Stimulated activated CD4-positive, alpha-beta T cell treated with anti-CD3 and anti-CD28 coated beads, TNF-alpha, amount 100 ng/mL, for 4 hours (primary cell): ENCODE data around the gene CCR6.

Source experiments
- DNase-seq, 3 experiments: peaks; one replicate each; pipeline ENCODE4 v3.0.0-alpha.2; 2020; ENCODE audit warnings: low read depth in 3 of 3

The CCR6 gene

GRCh38 chr6:167119670-167120582 is 3.0 kb upstream of the CCR6 start:
- no peak for DNase-seq

- no peak for DNase-seq
Measured at GRCh38 chr6:167120583-167120903, 2.4 kb upstream of the CCR6 start.

GRCh38 chr6:167121335-167121841 is 1.5 kb upstream of the CCR6 start:
- no peak for DNase-seq

GRCh38 chr6:167122041-167122826 is 662 bp upstream of the CCR6 start:
- no peak for DNase-seq

GRCh38 chr6:167124753-167125152 is 1.9 kb downstream of the CCR6 start:
- DNase-seq = no peak

GRCh38 chr6:167125410-167125809 is 2.5 kb downstream of the CCR6 start:
- no peak for DNase-seq

- no peak for DNase-seq
Measured at GRCh38 chr6:167125855-167126349, 3.0 kb downstream of the CCR6 start.

- DNase-seq = no peak
Measured at GRCh38 chr6:167127785-167128531, 5.1 kb downstream of the CCR6 start.

- DNase-seq = no peak
Measured at GRCh38 chr6:167129159-167129558, 6.3 kb downstream of the CCR6 start.

- no peak for DNase-seq
Measured at GRCh38 chr6:167129562-167129961, 6.7 kb downstream of the CCR6 start.

GRCh38 chr6:167130008-167130677 is 7.2 kb downstream of the CCR6 start:
- DNase-seq = no peak

GRCh38 chr6:167130712-167131684 is 8.1 kb downstream of the CCR6 start:
- DNase-seq = no peak

- no peak for DNase-seq
Measured at GRCh38 chr6:167134448-167135328, 11.8 kb downstream of the CCR6 start.

GRCh38 chr6:167136376-167136775 is 13.5 kb downstream of the CCR6 start:
- DNase-seq = no peak

GRCh38 chr6:167137081-167137480 is 14.2 kb downstream of the CCR6 start:
- DNase-seq = no peak

GRCh38 chr6:167137881-167138280 is 15.0 kb downstream of the CCR6 start:
- no peak for DNase-seq

GRCh38 chr6:167139761-167140160 is 16.9 kb downstream of the CCR6 start:
- no peak for DNase-seq

- no peak for DNase-seq
Measured at GRCh38 chr6:167140589-167141474, 17.9 kb downstream of the CCR6 start.
